ENCODE data around the gene KCP. TPM values are rescaled to one million over a fixed set of nuclear protein-coding genes. Genes with fewer than 3 reads are reported as not detected.

Gene KCP
- total RNA-seq, 4 donors from 2014 or later: 0.47 to 1.5 (median 0.87) TPM

DNA sequence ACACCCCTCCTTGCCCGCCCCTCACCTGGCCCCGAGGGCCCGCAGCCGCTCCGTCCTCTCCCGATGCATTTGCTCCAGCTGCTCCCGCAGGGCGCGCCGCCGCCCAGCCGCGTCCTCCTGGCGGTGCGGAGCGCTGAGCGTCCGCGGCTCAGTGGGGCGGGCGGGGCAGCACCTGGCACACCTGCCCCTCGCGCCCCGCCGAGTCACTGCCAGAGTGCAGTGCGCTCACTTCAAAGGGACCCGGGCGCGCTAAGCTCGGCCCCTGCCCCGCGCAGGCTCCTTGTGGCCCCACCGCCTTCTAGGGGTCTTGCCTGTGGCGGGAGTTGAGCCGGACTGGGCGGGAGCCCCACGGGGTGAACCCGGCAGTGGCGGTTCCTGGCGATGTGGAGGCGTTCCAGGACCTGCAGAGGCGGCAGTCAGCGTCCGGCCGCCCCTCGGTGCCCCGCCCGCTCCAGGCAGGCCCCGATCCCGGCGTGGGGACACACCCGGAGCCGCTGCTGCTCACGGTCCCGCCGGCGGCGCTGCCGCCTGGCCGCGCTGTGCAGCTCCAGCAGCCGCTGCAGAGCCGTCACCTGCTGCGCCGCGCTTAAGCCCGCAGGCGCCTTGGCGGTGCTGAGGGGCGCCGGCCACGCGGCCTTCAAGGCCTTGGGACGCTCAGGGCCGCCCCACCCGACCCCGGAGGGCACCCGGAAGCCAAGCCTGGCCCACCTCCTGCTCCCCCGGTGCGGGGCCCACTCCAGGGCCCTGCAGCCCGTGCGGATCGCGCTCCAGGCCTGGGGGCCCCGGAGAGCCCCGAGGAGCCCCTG lies 41.2 kb downstream of the KCP start:
- Histone ChIP-seq H3K36me3 (peaks cover 0 to 24% (median 15%) of the 10 kb centered on the region in 3 donors), H3K9me3 (no peaks in the 10 kb centered on the region), H3K27ac (peak overlapping the region in 3 of 4 donors; percentile 73 to 83 (median 76)), H3K27me3 (no peaks in the 10 kb centered on the region), H3K4me3 (peak overlapping the region; percentile 48 to 81 (median 62)), H3K4me1 (peaks cover 24 to 67% (median 29%) of the 10 kb centered on the region in 3 donors)
- no peak for DNase-seq
- peak in 2 of 4 donors; percentile 7 to 23 for TF ChIP-seq POLR2A (IDR thresholded peaks at IDR 0.05)
- TF ChIP-seq, protein P1, sequence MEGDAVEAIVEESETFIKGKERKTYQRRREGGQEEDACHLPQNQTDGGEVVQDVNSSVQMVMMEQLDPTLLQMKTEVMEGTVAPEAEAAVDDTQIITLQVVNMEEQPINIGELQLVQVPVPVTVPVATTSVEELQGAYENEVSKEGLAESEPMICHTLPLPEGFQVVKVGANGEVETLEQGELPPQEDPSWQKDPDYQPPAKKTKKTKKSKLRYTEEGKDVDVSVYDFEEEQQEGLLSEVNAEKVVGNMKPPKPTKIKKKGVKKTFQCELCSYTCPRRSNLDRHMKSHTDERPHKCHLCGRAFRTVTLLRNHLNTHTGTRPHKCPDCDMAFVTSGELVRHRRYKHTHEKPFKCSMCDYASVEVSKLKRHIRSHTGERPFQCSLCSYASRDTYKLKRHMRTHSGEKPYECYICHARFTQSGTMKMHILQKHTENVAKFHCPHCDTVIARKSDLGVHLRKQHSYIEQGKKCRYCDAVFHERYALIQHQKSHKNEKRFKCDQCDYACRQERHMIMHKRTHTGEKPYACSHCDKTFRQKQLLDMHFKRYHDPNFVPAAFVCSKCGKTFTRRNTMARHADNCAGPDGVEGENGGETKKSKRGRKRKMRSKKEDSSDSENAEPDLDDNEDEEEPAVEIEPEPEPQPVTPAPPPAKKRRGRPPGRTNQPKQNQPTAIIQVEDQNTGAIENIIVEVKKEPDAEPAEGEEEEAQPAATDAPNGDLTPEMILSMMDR (IDR thresholded peaks at IDR 0.05): peak in 3 of 6 experiments; percentile 10 to 20 (median 14)
- no CpG with 5 or more reads among the region's 86 CpGs for WGBS, 2 donors
- intact Hi-C loops (cut with DNase I): no loop called here

DNA sequence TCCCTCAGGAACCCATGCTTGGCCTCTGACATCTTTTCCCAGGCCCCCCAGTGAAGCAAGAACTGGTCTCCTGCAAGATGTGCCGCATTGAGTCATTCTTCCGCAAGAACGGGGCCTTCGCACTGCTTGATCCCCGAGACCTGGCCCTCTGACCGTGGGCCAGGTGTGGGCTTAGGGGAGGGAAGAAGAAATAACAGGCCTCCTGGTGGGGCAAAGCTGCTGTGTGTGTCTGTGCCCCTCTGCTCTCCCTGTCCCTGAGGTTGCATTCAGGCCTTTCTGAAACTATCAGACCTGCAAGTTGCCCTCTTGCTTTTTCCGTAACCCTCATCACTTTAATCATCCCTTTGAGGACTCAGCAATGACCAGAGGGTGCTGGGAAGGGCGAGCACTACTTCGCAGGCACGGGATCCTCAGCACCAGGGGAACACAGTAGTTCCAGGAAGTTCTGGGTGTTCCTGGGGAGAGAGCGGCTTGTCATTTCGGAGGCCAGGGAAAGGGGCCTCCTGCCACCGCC lies 41.8 kb downstream of the KCP start:
- H3K4me3 ChIP-seq: peak overlapping the region; percentile 48 to 81 (median 62)
- H3K4me1 ChIP-seq: peaks cover 31 to 72% (median 33%) of the 10 kb centered on the region in 3 donors
- peaks cover 0 to 24% (median 15%) of the 10 kb centered on the region in 3 donors for H3K36me3 ChIP-seq
- TF ChIP-seq POLR2A (IDR thresholded peaks at IDR 0.05): no peak
- TF ChIP-seq, protein P1 (IDR thresholded peaks at IDR 0.05): no peak
- intact Hi-C loops (cut with DNase I): no loop called here
- no peaks in the 10 kb centered on the region for H3K27me3 ChIP-seq
- DNase-seq: no peak
- H3K9me3 ChIP-seq: no peaks in the 10 kb centered on the region
- peak overlapping the region; percentile 63 to 83 (median 74) for H3K27ac ChIP-seq
- WGBS, 2 donors: 24 to 29% methylated on average over 7 to 8 of the region's 13 CpGs

DNA sequence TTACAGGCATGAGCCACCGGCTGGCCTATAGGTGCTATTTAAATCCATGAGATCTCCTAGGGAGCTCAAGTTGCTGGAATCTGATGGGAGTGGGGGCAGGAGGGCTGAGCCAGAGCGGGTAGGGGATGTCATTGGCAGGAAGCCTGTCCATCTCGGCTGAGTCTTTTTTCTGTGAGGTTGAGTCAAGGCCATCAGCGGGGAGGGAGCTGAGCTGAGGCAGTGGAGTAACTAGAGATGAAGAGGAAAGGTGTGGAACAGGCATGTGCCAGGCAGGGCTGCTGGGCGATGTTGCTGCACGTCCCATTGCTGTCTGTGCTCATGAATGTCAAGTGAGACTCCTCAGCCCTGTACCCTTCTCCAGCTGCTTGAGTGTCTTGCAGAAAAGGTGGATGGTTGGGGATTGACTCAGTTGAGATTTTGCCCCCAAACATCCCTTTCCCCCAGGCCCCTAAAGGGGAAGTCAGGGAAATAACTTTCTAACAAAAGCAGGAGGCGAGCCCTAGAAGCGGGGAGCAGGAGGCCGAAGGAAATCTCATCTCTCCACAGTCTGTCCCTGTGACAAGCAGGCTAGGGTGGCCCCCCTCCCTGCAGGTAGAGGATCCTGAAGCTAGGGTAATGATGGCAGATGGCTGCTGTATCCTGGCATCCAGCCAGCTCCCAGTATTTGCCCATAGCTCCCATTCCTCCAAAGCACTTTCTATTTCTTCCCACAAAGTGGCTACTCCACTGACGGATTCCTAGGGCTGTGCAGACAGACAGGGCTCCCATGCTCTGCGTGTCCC lies 42.5 kb downstream of the KCP start:
- peak overlapping the region; percentile 63 to 83 (median 74) for H3K27ac ChIP-seq
- no peak for DNase-seq
- peaks cover 0 to 24% (median 15%) of the 10 kb centered on the region in 3 donors for H3K36me3 ChIP-seq
- intact Hi-C loops (cut with DNase I): no loop called here
- H3K27me3 ChIP-seq: no peaks in the 10 kb centered on the region
- TF ChIP-seq, protein P1 (IDR thresholded peaks at IDR 0.05): no peak
- no peak for TF ChIP-seq POLR2A (IDR thresholded peaks at IDR 0.05)
- H3K9me3 ChIP-seq: no peaks in the 10 kb centered on the region
- peaks cover 33 to 77% (median 36%) of the 10 kb centered on the region in 3 donors for H3K4me1 ChIP-seq
- H3K4me3 ChIP-seq: peak overlapping the region in 3 of 4 donors; percentile 48 to 81 (median 66)
- WGBS, 2 donors: 47 to 56% methylated on average over 8 to 10 of the region's 11 CpGs

DNA sequence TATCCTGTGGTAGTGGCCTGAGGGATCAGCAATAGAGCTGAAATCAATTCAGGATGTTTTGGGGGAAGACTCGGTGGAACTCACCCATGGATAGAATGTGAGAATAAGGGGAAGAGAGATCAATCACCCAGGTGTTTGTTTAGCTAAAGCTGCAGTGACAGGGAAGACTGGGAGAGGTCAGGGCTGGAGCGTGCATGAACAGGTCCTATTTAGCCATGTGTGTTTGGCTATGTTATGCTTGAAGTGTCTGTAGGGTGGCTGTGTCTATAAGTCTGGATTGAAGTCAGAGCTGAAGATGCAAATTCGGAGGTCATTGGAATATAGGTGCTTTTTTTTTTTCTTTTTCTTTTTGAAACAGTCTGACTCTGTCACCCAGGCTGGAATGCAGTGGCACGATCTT lies 43.3 kb downstream of the KCP start:
- intact Hi-C loops (cut with DNase I): no loop called here

More for the DNA sequence above, 43.3 kb downstream of the KCP start:
- no peaks in the 10 kb centered on the region for H3K9me3 ChIP-seq
- peaks cover 0 to 24% (median 15%) of the 10 kb centered on the region in 3 donors for H3K36me3 ChIP-seq
- WGBS, 2 donors: 37 to 41% methylated on average over 4 of the region's 4 CpGs
- no peaks in the 10 kb centered on the region for H3K27me3 ChIP-seq
- H3K4me3 ChIP-seq: no peak overlapping the region
- H3K27ac ChIP-seq: peak overlapping the region in 3 of 4 donors; percentile 72 to 83 (median 73)
- TF ChIP-seq POLR2A (IDR thresholded peaks at IDR 0.05): no peak
- TF ChIP-seq, protein P1 (IDR thresholded peaks at IDR 0.05): no peak
- no peak for DNase-seq
- peaks cover 36 to 80% (median 37%) of the 10 kb centered on the region in 3 donors for H3K4me1 ChIP-seq

Measured in esophagus squamous epithelium (tissue), 5 donors.